ENCODE results near the gene PACS2.
"Not testable (repeated sequence)": the region's sequence is repeated elsewhere in the genome, so short reads cannot be mapped to it uniquely, and the experiment has no call there.

The PACS2 gene

DNA sequence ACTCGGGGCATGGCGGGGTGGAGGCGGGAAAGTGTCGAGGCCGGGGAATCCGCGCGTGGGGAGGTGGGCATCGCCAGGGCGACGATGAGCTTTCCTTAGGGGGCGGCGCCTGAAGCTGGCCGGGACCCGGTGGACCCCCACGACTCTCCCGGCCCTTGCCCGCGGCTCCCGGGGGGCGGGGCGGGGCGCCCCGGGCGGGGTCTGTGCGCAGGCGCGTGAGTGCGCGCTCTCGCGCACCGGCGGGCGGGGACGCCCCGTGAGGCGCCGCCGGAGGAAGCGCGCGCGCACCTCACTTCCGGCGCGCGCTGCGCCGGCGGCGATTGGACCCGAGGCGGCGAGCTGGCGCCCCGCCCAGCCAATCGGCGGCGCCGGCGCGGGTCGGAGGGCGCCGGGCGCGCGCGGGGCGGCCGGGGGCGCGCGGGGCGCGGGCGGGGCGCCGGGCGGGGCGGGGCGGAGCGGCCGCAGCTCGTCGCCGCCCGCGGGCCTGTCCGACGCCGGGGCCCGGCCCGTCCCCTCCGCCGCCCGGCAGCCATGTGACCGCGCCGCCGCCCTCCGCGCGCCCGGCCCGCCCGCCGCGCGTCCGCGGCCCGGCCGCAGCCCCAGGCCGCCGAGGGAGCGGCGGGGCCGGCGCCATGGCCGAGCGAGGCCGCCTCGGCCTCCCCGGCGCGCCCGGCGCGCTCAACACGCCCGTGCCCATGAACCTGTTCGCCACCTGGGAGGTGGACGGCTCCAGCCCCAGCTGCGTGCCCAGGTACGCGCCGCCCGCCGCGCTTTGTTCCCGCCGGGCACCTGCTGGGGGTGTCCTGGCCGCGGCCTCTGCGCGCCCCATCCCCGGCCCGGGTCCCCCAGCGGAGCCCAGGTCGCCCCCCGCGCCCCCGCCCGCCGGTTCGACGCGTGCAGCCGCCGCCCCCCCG lies at the start of gene PACS2:
TSS of gene PACS2 (plus strand) at position 462 of the 914 bp plus-strand sequence. CDS start at position 633, 171 bp downstream.
- peak; percentile 88 for DNase-seq (ENCODE audit: low spot score)

DNA sequence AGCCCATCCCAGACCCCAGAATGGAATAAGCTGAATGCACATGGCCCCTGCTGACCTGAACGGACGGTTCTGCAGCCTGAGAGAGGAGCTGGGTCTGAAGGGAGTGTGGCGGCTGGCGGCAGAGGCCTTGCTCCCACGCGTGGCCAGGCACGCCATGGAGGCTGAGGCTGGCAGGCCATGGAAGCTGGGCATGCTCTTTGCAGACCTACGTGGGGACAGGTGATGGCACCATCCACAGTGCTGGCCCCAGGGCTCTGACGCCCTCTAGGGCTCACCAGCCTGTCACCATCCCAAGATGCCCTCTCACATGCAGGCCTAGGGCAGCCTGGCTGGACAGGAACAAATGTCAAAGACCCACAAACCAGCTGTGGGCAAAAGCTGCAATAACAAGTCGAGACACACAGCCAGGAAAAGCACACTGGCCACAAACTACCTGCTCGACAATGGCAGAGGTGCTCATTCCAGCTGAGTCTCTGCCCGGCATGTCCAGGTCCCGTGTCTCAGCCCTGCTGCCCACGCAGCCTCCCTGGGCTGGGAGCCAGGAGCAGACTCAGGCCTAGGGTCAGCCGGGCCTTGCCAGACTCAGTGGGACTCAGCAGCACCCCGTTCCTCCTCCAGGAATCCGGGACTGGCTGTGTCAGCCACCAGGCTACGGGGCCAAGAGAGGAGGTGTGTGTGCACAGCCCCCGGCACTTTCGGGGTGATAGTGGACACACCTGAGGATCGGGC lies 46.6 kb upstream of the PACS2 start:
- DNase-seq (ENCODE audit: low spot score) = no peak

- DNase-seq (ENCODE audit: low spot score) = no peak
These were observed 45.7 kb upstream of the PACS2 start for GRCh38 chr14:105268736-105269354.

GRCh38 chr14:105269405-105269804 lies 45.1 kb upstream of the PACS2 start:
- DNase-seq (ENCODE audit: low spot score) = no peak

- DNase-seq (ENCODE audit: low spot score) = no peak
These were observed 43.2 kb upstream of the PACS2 start for GRCh38 chr14:105271224-105271890.

GRCh38 chr14:105272623-105273022 lies 41.9 kb upstream of the PACS2 start:
- DNase-seq (ENCODE audit: low spot score) = no peak

DNA sequence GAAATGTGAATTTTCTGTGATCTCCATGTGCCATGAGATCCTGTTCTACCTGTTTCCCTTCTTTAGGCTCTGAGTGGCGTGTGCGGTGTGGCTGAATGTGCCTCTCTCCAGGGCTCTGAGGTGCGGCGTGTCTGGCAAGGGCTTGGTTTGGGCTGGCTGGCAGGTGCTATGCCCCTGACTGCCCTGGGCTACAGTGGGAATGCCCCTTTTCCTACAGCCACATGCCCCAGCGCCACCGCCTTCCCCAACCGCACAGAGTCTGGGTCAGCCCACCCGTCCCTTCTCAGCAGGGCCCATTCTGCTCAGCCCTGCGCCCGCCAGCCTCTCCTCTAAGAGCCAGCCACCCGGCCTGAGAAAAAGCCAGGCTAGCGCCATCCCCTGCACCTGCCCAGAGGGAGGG lies 41.5 kb upstream of the PACS2 start:
- DNase-seq (ENCODE audit: low spot score) = no peak

DNA sequence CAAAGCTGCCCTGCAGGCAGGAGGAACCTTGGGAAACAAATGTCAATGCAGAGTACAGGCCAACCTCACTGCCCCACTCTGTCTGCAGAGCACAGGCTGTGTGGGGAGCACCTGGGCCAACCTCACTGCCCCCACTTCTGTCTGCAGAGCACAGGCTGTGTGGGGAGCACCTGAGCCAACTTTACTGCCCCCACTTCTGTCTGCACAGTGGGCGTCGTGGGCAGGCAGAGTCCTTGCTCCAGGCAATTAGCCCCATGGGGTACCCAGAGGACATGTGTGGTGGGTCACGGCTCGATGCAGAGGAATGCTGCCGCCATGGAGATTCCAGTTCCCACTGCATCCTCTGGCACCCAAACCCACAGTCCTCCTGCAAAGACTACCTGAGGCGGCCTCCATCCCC lies 39.9 kb upstream of the PACS2 start:
- no peak for DNase-seq (ENCODE audit: low spot score)

GRCh38 chr14:105275267-105275946 lies 39.1 kb upstream of the PACS2 start:
- no peak for DNase-seq (ENCODE audit: low spot score)

DNA sequence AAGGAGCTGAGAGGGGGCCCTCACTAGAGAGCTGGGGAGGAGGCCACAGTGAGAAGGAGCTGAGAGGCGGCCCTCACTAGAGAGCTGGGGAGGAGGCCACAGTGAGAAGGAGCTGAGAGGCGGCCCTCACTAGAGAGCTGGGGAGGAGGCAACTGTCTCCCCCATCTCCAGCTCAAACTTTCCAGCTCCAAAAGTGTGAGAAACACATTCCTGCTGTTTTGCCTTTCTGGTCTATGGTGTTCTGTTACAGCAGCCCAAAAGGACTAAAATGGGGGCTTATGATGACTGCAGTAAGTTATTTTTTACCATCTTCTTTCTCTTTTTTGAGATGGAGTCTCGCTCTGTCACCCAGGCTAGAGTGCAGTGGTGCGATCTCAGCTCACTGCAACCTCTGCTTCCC lies 37.1 kb upstream of the PACS2 start:
- not testable (repeated sequence) for DNase-seq (ENCODE audit: low spot score)

GRCh38 chr14:105279642-105280361 lies 34.7 kb upstream of the PACS2 start:
- no peak for DNase-seq (ENCODE audit: low spot score)

GRCh38 chr14:105280525-105280924 lies 34.0 kb upstream of the PACS2 start:
- DNase-seq (ENCODE audit: low spot score) = no peak

GRCh38 chr14:105281371-105282097 lies 33.0 kb upstream of the PACS2 start:
- peak; percentile 49 for DNase-seq (ENCODE audit: low spot score)

DNA sequence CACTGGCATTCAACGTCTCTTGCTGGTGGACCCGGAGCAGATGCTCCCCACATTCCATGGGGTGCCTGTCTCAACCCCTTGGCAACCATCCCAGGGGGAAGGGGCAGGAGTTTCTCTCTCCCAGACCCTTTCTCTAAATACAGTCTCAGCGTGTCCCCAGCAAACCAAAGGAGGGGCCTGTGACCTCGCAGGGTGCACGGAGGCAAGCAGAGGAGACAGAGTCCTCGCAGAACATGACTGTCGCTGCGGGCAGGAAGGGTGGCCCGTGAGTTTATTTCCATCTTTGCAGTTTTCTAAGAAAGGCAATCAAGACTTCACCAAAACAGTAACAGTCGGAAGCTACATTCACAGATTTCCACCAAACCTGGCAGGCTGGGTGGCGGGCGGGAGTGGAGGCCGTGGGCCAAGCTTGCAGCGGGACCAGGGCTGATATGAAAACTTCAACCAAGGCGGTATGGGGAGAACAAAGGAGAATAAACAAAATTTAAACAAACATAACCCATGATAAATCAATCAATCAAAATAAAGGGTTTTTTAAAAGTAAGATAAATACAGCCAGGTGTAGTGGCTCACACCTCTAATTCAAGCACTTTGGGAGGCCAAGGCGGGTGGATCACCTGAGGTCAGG lies 32.3 kb upstream of the PACS2 start:
- DNase-seq (ENCODE audit: low spot score) = no peak

DNA sequence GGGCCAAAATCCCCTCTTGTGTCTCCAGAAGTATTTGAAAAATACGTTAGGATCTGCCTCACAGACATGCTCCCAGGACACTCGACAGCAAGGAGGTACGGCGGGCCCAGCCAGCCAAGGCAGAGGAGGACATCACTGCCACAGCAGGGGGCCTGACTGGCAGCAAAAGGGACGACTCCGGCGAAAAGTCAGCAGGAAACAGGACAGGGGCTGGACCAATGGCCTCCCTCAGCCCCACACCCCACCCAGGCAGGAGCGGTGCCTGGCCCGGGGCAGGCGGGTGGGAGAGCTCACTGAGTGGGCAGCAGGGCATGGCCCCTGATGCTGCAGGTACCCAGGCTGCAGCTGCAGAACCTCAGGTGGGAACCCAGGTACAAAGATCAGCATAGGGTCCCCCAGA lies 31.5 kb upstream of the PACS2 start:
- DNase-seq (ENCODE audit: low spot score) = no peak

DNA sequence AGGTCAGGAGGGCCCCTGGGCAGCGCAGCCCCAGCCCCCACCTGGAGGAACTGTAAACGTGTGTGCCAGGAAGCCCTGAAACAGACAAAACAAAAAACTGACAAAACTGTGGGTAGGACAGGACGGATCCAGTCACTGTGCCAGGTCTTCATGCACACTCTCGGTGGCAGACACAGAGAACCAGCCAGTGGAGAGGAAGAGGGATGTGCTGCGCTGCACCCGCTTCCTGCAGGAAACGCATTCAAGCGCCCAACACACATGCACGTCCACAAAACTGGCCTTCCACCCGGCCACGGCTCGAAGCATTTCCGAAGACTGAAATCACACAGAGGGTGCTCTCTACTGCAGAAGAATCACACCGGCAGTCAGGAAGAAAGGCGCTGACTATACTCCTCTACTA lies 30.6 kb upstream of the PACS2 start:
- no peak for DNase-seq (ENCODE audit: low spot score)

DNA sequence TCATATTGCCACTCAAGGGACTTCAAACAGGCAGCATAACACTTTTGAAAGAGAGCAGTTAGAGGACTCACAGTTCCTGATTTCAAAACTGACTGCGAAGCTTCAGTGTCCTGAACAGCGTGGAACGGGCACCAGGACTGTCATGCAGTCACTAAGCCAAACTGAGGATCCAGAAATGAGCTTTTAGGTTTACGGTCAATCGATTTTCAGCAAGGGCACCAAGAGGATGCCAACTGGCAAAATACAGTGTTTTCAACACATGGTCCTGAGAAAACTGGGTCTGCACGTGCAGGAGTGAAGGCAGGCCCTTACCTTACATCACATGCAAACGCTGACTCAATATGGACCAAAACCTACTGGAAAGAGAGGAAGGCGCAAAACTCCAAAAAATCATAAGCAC lies 29.4 kb upstream of the PACS2 start:
- DNase-seq (ENCODE audit: low spot score) = no peak

GRCh38 chr14:105286759-105287144 lies 27.8 kb upstream of the PACS2 start:
- DNase-seq (ENCODE audit: low spot score) = no peak

GRCh38 chr14:105287249-105288102 lies 27.1 kb upstream of the PACS2 start:
- no peak for DNase-seq (ENCODE audit: low spot score)

All from putamen (tissue), 1 donor.